ENCODE measurements around the gene ANXA4.
"Not testable (repeated sequence)": the region's sequence is repeated elsewhere in the genome, so short reads cannot be mapped to it uniquely, and the experiment has no call there.

ANXA4 gene

DNA sequence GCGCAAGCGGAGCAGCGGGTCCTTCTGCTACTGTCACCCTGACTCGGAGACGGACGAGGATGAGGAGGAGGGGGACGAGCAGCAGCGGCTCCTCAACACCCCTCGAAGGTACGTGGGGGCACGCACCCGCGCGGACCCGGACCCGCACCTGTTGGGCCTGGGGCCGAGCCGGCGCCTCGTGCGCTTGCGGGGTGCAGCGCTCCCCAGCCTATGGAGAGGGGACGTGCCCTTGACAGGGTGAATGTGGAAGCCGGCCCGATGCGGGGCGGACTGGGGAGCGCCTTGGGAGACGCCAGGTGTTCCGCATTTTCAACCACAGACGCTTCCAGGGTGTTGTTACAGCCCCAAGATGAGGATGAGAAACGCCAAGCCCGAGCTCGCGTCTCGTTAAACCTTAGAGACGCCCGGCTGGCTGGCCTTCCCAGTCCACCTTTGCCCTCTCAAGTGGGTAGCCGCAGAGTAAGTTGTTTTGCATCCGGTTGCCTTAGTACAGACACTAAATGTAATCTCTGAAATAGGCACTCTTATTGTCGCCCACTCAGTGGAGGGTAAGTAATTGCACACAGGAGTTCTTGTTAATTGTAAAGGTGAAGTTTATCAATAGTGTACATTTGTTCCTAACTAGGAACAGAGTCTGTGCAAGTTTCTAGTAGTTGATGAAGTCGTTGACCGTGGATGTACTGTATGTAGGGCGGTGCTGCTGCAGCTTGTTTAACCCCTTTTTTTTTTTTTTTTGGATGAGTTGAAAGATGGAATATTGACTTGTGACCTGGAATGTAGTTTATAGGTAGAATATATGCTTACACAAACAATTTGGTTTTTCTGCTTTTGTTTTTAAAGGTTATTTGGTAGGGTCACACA is 88.3 kb downstream of the ANXA4 start:
- peak overlapping the region; percentile 88 for H3K27ac Mint-ChIP-seq
- no peaks in the 10 kb centered on the region for H3K27me3 Mint-ChIP-seq
- DNase-seq (ENCODE audit: low spot score in 2 of 2), result peak in 1 of 2 donors; percentile 32
- no peaks in the 10 kb centered on the region for H3K9me3 Mint-ChIP-seq
- peaks cover 8% of the 10 kb centered on the region for H3K36me3 Mint-ChIP-seq
- peak; percentile 8 for ATAC-seq (ENCODE audit: low read depth)
- peaks cover 21% of the 10 kb centered on the region for H3K4me1 Mint-ChIP-seq
- peak overlapping the region; percentile 99 for H3K4me3 Mint-ChIP-seq

DNA sequence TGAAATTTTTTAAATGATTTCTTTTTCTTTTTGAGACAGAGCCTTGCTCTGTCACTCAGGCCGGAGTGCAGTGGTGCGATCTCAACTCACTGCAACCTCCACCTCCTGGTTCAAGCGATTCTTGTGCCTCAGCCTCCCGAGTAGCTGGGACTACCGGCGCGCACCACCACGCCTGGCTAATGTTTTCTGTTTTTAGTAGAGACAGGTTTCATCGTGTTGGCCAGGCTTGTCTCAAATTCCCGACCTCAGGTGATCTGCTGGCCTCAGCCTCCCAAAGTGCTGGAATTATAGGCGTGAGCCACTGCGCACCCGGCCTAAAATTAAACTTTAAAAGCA is 88.9 kb downstream of the ANXA4 start:
- H3K4me1 Mint-ChIP-seq, result peaks cover 26% of the 10 kb centered on the region
- H3K4me3 Mint-ChIP-seq, result peak overlapping the region; percentile 99
- ATAC-seq (ENCODE audit: low read depth); H3K9me3 Mint-ChIP-seq; H3K36me3 Mint-ChIP-seq; H3K27ac Mint-ChIP-seq; H3K27me3 Mint-ChIP-seq; DNase-seq (ENCODE audit: low spot score in 2 of 2): not testable (repeated sequence)

GRCh38 chr2:69831354-69831905 is 89.5 kb downstream of the ANXA4 start:
- DNase-seq (ENCODE audit: low spot score in 2 of 2) (no peak), ATAC-seq (ENCODE audit: low read depth) (no peak)
- Mint-ChIP-seq H3K27ac (no peak overlapping the region), H3K27me3 (no peaks in the 10 kb centered on the region), H3K4me1 (peaks cover 31% of the 10 kb centered on the region), H3K36me3 (peaks cover 9% of the 10 kb centered on the region), H3K4me3 (peak overlapping the region; percentile 25), H3K9me3 (no peaks in the 10 kb centered on the region)

GRCh38 chr2:69833752-69834151 is 91.8 kb downstream of the ANXA4 start:
- DNase-seq (ENCODE audit: low spot score in 2 of 2) (no peak), ATAC-seq (ENCODE audit: low read depth) (no peak)
- Mint-ChIP-seq H3K27ac (no peak overlapping the region), H3K4me3 (no peak overlapping the region), H3K36me3 (peaks cover 12% of the 10 kb centered on the region), H3K27me3 (no peaks in the 10 kb centered on the region), H3K9me3 (no peaks in the 10 kb centered on the region), H3K4me1 (peaks cover 28% of the 10 kb centered on the region)

DNA sequence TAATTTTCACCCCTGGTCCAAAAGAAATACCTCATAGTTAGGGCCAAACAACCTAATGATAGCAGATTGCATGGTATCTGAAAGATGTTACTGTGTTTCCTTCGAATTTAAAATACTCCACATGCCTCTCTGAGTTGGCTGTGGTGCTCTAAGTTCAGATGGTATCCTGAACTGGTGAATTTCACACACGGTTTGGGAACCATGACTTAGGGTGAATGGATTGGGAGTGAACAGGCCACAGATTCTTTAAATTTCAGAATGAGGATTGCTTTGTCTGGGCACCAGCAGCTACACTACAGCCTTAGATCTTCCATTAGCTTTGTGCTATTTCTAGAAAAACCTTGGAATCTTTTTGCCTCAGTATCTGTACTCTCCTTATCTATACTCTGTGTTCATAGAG is 93.7 kb downstream of the ANXA4 start:
- H3K4me1 Mint-ChIP-seq, result peaks cover 24% of the 10 kb centered on the region
- DNase-seq (ENCODE audit: low spot score in 2 of 2), result no peak
- H3K4me3 Mint-ChIP-seq, result no peak overlapping the region
- H3K36me3 Mint-ChIP-seq, result peaks cover 12% of the 10 kb centered on the region
- no peak for ATAC-seq (ENCODE audit: low read depth)
- no peaks in the 10 kb centered on the region for H3K9me3 Mint-ChIP-seq
- peak overlapping the region; percentile 14 for H3K27ac Mint-ChIP-seq
- no peaks in the 10 kb centered on the region for H3K27me3 Mint-ChIP-seq

DNA sequence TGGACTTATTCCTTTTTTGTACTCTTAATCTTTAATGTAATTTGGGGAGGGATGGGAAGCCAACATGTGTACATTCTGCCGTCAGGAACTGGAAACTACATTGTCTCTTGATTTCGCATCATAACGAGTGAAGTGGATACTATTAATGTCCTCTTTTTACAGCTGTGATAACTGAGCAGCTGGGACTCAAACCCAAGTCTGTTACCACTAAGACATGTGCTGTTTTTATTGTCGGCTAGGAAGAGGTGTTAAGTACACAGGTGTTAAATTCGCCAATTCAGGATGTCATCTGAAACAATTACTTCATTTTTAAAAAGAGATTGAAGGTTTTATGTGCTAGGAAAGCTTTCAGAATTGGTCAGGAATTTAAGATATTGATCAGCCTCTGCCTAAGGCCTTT is 94.4 kb downstream of the ANXA4 start:
- Mint-ChIP-seq H3K4me3 (no peak overlapping the region), H3K4me1 (peaks cover 24% of the 10 kb centered on the region), H3K27me3 (no peaks in the 10 kb centered on the region), H3K27ac (peak overlapping the region; percentile 14), H3K36me3 (peaks cover 12% of the 10 kb centered on the region), H3K9me3 (no peaks in the 10 kb centered on the region)
- no peak for ATAC-seq (ENCODE audit: low read depth)
- DNase-seq (ENCODE audit: low spot score in 2 of 2), result no peak

DNA sequence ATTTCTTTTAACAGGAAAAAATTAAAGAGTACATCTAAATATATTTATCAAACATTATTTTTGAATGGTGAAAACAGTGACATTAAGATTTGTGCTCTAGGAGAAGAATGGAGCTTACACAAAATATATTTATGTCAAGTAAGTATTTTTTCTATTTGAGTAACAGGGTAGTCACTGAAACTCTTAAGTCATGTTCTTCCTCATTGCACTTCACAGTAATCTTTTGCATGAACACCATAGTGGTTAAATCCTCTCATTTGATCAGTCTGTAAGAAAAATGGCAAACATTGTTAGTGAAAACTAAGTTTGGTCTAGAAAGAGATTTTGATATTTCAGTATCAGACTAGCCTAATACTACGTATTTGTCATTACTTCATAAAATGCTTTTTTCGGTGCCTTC is 95.6 kb downstream of the ANXA4 start:
- DNase-seq (ENCODE audit: low spot score in 2 of 2), result no peak
- Mint-ChIP-seq H3K4me3 (no peak overlapping the region), H3K27ac (no peak overlapping the region), H3K9me3 (no peaks in the 10 kb centered on the region), H3K27me3 (no peaks in the 10 kb centered on the region), H3K36me3 (peaks cover 18% of the 10 kb centered on the region), H3K4me1 (peaks cover 21% of the 10 kb centered on the region)
- no peak for ATAC-seq (ENCODE audit: low read depth)

DNA sequence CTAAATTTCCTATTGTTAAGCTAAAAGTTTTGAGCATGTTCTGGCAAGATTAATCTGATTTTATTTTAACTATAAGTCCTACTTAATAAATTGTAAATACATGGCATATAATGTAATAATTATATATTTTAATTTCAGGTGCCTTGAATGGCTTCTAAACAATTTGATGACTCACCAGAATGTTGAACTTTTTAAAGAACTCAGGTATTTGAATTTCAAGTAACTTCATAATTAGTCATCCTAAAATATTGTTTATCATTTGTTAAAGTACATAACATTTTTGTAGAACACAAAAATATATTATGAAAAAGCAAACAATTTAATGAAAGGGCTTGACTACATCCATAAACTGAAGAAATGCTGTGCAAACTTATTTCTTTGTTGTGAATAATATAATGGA is 102.1 kb downstream of the ANXA4 start:
- Mint-ChIP-seq H3K27ac (no peak overlapping the region), H3K9me3 (no peaks in the 10 kb centered on the region), H3K36me3 (peaks cover 25% of the 10 kb centered on the region), H3K4me1 (no peaks in the 10 kb centered on the region), H3K27me3 (no peaks in the 10 kb centered on the region), H3K4me3 (no peak overlapping the region)
- ATAC-seq (ENCODE audit: low read depth), result no peak
- DNase-seq (ENCODE audit: low spot score in 2 of 2), result no peak

DNA sequence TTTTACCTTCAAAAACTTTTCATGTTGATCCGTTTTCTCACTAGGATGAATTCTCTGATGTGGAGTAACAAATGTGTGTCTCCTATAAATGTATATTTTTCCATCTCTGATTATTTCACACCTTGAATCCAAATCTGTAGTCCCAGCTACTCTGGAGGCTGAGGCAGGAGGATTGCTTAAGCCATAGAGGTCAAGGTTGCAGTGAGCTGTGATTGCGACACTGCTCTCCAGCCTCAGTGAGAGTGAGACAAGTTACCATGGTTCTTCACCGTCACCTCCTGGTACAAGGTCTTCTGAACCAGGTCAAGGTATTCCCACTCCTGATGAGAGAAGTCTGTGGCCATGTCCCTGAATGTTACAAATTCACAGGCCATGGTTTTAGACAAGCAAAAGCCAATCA is 102.6 kb downstream of the ANXA4 start:
- Mint-ChIP-seq H3K4me3 (no peak overlapping the region), H3K9me3 (no peaks in the 10 kb centered on the region), H3K27ac (no peak overlapping the region), H3K27me3 (no peaks in the 10 kb centered on the region), H3K36me3 (peaks cover 25% of the 10 kb centered on the region), H3K4me1 (no peaks in the 10 kb centered on the region)
- DNase-seq (ENCODE audit: low spot score in 2 of 2) (no peak), ATAC-seq (ENCODE audit: low read depth) (no peak)

- H3K4me3 Mint-ChIP-seq, result no peak overlapping the region
- no peak overlapping the region for H3K27ac Mint-ChIP-seq
- ATAC-seq (ENCODE audit: low read depth) (no peak), DNase-seq (ENCODE audit: low spot score in 2 of 2) (no peak)
- no peaks in the 10 kb centered on the region for H3K9me3 Mint-ChIP-seq
- no peaks in the 10 kb centered on the region for H3K27me3 Mint-ChIP-seq
- no peaks in the 10 kb centered on the region for H3K4me1 Mint-ChIP-seq
- peaks cover 26% of the 10 kb centered on the region for H3K36me3 Mint-ChIP-seq
Observed at GRCh38 chr2:69846182-69847067, 104.5 kb downstream of the ANXA4 start.

DNA sequence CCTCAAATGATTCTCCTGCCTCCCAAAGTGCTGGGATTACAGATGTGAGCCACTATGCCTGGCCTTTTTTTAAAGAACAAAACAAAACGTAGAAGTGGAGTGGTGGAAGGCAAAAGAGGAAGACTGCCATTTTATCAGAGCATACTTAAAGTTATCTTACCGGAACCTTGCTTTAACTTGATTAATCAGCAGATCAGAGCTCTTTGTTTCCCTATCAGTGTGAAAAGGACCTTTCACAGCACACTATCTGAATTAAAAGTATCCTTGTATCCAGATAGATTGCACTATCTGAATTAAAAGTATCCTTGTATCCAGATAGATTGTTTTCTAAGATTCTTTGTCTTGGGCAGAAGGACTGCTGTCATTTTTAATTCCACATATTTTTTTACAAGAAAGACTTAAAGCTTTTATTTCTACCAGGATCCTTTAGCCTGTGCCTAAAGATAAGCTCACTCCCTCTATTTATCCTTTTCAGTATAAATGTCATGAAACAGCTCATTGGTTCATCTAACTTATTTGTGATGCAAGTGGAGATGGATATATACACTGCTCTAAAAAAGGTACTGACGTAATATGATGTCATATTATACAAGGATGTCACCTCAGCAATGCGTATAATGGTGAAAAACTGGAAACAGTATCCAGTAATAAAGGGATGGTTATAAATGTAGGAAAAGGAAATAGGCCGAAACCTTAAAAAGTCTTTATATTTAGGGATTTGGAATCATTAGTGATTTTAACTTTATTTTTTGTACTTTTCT is 105.3 kb downstream of the ANXA4 start:
- Mint-ChIP-seq H3K9me3 (no peaks in the 10 kb centered on the region), H3K27me3 (no peaks in the 10 kb centered on the region), H3K36me3 (peaks cover 24% of the 10 kb centered on the region), H3K27ac (no peak overlapping the region), H3K4me3 (no peak overlapping the region), H3K4me1 (no peaks in the 10 kb centered on the region)
- no peak for DNase-seq (ENCODE audit: low spot score in 2 of 2)
- no peak for ATAC-seq (ENCODE audit: low read depth)

- DNase-seq (ENCODE audit: low spot score in 2 of 2) (no peak), ATAC-seq (ENCODE audit: low read depth) (no peak)
- Mint-ChIP-seq H3K4me1 (no peaks in the 10 kb centered on the region), H3K27me3 (no peaks in the 10 kb centered on the region), H3K4me3 (no peak overlapping the region), H3K27ac (no peak overlapping the region), H3K36me3 (peaks cover 24% of the 10 kb centered on the region), H3K9me3 (no peaks in the 10 kb centered on the region)
Observed at GRCh38 chr2:69848186-69848790, 106.4 kb downstream of the ANXA4 start.

DNA sequence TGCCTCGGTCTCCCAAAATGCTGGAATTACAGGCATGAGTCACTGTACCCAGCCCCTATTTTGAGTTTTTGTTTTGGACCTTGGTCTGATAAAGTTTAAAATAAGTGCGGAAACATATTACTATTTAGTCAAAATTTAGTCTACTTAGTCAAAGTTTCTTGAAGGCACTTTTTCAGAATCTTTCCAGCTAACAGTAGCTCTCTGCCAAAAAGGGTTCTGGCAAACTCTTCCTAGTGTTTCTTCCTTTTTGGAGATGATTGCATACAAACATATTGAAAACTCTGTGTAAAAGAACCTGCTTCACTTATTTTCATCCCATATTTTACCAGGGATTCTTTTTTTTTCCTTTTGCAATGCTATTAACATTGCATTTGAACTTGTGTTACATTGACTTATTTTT is 116.3 kb downstream of the ANXA4 start:
- Mint-ChIP-seq H3K27ac (no peak overlapping the region), H3K9me3 (no peaks in the 10 kb centered on the region), H3K4me3 (no peak overlapping the region), H3K27me3 (no peaks in the 10 kb centered on the region), H3K36me3 (peaks cover 11% of the 10 kb centered on the region), H3K4me1 (no peaks in the 10 kb centered on the region)
- DNase-seq (ENCODE audit: low spot score in 2 of 2) (no peak), ATAC-seq (ENCODE audit: low read depth) (no peak)

Measured in memory B cell (primary cell).